ENCODE measurements around the gene RTKN.

- no peak for TF ChIP-seq CTCF (IDR thresholded peaks at IDR 0.05)
- TF ChIP-seq POLR2A (IDR thresholded peaks at IDR 0.05), result no peak
Measured at GRCh38 chr2:74438248-74438647, 3.5 kb downstream of the RTKN start.

All from adrenal gland (tissue), 5 donors.